SK-N-MC (cell line): ENCODE results near the gene CDKL1.
A peak's percentile ranks its signal among the peaks of the same experiment; 100 is the strongest.

ENCODE experiments used
- DNase-seq: peaks from one replicate; pipeline ENCODE4 v3.0.0-alpha.2; 2011; ENCODE audit warnings: low read depth, low spot score
- H3K27ac ChIP-seq: fragments of 200-600 bp; sonication (generic); 2 replicates; pipeline ENCODE4 v1.5.1; 2016; ENCODE audit warnings: mixed run types
- H3K36me3 ChIP-seq: fragments of 200-600 bp; sonication (generic); 2 replicates; pipeline ENCODE4 v1.6.1; 2017; ENCODE audit warnings: antibody characterized with exemption, low read length, mixed read lengths; ENCODE audit not compliant: insufficient read depth
- H3K4me3 ChIP-seq: fragments of 200-600 bp; sonication (generic); 2 replicates; pipeline ENCODE4 v1.5.1; 2016
- H3K9ac ChIP-seq: fragments of 200-600 bp; sonication (generic); 2 replicates; pipeline ENCODE4 v1.8.0; 2017; ENCODE audit warnings: mixed run types, mixed read lengths; ENCODE audit not compliant: insufficient read length
- H3K9me3 ChIP-seq: fragments of 200-600 bp; sonication (generic); 2 replicates; pipeline ENCODE4 v1.6.1; 2017; ENCODE audit warnings: low read depth, mild to moderate bottlenecking, antibody characterized with exemption, low read length, moderate library complexity, mixed read lengths
- EZH2 ChIP-seq: fragments of 200-600 bp; sonication (generic); IDR thresholded peaks from one replicate; pipeline ENCODE4 v1.6.1; 2017; ENCODE audit warnings: antibody characterized with exemption
- FOXP2 ChIP-seq: optimal IDR thresholded peaks from 2 replicates; pipeline ENCODE3; 2011; ENCODE audit warnings: mild to moderate bottlenecking, moderate library complexity; ENCODE audit not compliant: insufficient read depth; ENCODE audit errors: extremely low read length, control extremely low read depth
- POLR2AphosphoS5 ChIP-seq: IDR thresholded peaks from 2 replicates; pipeline ENCODE4 v1.6.1; 2012; ENCODE audit warnings: mild to moderate bottlenecking, low read depth, low read length, borderline replicate concordance

CDKL1 gene

DNA sequence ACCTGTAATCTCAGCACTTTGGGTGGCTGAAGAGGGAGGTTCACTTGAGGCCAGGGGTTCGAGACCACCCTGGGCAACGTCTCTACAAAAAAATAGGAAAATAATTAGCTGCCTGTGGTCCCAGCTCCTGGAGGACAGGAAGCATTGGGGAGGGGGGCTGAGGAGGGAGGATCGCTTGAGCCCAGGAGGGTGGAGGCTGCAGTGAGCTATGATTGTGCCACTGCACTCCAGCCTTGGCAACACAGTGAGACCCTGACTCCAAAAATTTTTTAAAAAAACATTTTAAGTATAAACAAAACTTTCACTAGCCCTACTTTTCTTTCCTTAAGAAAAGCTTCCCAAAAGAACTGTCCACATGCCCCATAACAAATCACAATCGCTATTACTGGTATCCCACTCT, 86.2 kb downstream of the CDKL1 start:
- DNase-seq = no peak
- no peak overlapping the region for H3K4me3 ChIP-seq
- no peak overlapping the region for H3K9ac ChIP-seq

DNA sequence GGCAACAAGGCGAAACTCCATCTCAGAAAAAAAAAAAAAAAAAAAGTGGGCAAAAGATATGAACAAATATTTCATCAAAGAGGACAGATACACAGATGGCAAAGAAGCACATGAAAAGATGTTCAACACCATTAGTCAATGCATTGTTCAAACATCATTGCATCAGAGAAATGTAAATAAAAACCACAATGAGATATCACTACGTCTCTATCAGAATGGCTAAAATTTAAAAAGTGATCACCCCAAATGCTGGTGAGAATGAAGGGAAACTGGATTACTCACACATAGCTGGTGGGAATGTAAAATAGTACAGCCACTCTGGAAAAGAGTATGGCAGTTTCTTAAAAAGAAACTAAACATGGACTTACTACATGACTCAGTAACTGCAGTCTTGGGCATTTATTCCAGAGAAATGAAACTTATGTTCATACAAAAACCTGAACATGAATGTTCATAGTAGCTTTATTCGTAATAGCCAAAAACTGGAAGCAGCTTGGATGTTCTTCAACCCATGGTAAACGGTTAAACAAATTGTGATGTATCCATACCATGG, 88.2 kb downstream of the CDKL1 start:
- no peak for TF ChIP-seq POLR2AphosphoS5

More for the DNA sequence above, 86.2 kb downstream of the CDKL1 start:
- Histone ChIP-seq H3K36me3 (peaks cover 9% of the 10 kb centered on the region; the same call in 1 of the 2 replicates), H3K9me3 (no peaks in the 10 kb centered on the region), H3K27ac (no peak overlapping the region)
- TF ChIP-seq EZH2 (no peak), POLR2AphosphoS5 (no peak), FOXP2 (no peak)

DNA sequence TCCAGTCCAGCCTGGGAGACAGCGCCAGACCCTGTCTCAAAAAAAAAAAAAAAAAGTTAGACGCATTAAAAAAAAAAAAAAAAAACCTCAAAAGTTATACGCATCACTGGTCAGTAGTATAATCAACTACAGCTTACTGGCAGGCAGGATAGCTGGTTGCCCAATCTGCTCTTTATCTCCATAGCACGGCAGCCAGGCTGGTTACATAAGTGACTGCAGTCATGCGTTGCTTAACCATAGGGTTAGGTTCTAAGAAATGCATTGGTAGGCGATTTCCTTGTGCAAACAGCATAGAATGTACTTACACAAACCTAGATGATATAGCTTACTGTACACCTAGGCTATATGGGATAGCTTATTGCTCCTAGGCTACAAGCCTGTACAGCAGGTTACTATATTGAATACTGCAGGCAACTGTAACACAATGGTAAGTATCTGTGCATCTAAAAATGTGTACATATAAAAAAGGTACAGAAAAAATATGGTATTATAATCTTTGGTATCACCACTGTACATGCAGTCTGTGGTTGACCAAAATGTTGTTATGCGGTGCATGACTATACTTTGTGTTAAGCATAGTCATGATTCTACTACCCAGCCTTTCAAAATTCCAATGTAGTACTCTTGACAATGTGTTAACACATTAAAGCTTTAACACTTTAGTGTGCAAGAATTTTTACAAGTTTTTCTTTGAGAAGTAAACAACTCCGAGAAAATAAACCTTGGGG, 92.8 kb downstream of the CDKL1 start:
- TF ChIP-seq EZH2 (no peak), FOXP2 (no peak), POLR2AphosphoS5 (no peak)
- H3K9me3 ChIP-seq = no peaks in the 10 kb centered on the region
- no peak for DNase-seq
- no peak overlapping the region for H3K9ac ChIP-seq
- peaks cover 21% of the 10 kb centered on the region for H3K36me3 ChIP-seq
- no peak overlapping the region for H3K27ac ChIP-seq
- H3K4me3 ChIP-seq = no peak overlapping the region

More for the DNA sequence above, 88.2 kb downstream of the CDKL1 start:
- DNase-seq = no peak
- H3K9ac ChIP-seq = no peak overlapping the region
- H3K36me3 ChIP-seq = no peaks in the 10 kb centered on the region
- no peaks in the 10 kb centered on the region for H3K9me3 ChIP-seq
- no peak overlapping the region for H3K4me3 ChIP-seq
- peak overlapping the region; percentile 39 for H3K27ac ChIP-seq

DNA sequence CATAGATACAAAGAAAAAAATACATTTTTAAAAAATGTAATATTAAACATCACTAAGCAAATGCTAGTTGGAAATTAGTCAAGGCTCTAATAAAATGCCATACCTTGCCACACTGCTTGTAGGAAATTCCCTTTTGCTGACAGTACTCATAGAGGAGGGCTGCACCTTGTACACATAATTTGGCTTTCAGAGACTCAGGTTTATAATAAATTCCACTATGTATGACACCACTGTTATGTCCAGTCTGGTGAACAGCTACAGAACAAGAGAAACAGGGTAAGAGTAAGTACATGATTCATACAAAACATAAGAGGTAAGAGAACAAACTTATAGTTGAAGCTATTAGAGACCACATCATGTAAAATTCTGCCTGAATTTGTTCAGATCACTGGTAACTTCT, 94.8 kb downstream of the CDKL1 start:
- no peak overlapping the region for H3K9ac ChIP-seq
- peaks cover 21% of the 10 kb centered on the region for H3K36me3 ChIP-seq
- no peaks in the 10 kb centered on the region for H3K9me3 ChIP-seq
- TF ChIP-seq FOXP2 (no peak), EZH2 (no peak), POLR2AphosphoS5 (no peak)
- no peak overlapping the region for H3K27ac ChIP-seq
- no peak overlapping the region for H3K4me3 ChIP-seq
- no peak for DNase-seq

DNA sequence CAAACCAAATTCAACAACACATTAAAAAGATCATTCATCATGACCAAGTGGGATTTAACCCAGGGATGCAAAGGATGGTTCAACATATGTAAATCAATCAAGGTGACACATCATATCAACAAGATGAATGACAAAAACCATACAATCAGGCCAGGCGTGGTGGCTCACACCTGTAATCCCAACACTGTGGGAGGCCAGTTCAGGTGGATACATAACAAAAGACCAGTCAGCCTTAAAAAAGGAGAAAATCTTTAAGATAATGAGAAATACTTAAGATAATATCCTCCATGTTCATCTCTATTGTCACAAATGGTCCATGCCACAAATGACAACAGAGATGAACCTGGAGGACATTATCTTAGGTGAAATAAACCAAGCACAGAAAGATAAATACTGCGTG, 97.1 kb downstream of the CDKL1 start:
- H3K27ac ChIP-seq = no peak overlapping the region
- H3K4me3 ChIP-seq = no peak overlapping the region
- no peak overlapping the region for H3K9ac ChIP-seq
- no peak for DNase-seq
- H3K36me3 ChIP-seq = peaks cover 21% of the 10 kb centered on the region
- no peaks in the 10 kb centered on the region for H3K9me3 ChIP-seq
- TF ChIP-seq EZH2 (no peak), POLR2AphosphoS5 (no peak), FOXP2 (no peak)

DNA sequence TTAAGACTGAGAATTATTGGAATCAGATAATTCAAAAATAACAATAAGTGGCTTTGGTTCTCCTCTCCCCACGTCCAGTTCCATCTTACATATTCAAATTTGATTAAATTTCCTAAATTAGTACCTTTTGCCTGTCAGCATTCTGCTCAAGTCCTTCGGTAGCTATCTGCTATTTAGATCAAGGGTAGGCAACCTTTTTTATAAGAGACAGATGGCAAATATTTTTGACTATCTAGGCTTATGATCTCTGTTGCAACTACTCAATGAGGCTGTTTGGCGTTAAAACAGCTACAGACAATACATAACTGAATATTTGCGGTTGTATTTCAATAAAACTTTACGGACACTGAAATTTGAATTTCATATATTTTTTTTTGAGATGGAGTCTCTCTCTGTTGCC, 106.4 kb downstream of the CDKL1 start:
- Histone ChIP-seq H3K27ac (no peak overlapping the region), H3K9ac (no peak overlapping the region), H3K4me3 (no peak overlapping the region), H3K36me3 (peaks cover 19% of the 10 kb centered on the region), H3K9me3 (no peaks in the 10 kb centered on the region)
- no peak for DNase-seq
- TF ChIP-seq POLR2AphosphoS5 (no peak), EZH2 (no peak), FOXP2 (no peak)

DNA sequence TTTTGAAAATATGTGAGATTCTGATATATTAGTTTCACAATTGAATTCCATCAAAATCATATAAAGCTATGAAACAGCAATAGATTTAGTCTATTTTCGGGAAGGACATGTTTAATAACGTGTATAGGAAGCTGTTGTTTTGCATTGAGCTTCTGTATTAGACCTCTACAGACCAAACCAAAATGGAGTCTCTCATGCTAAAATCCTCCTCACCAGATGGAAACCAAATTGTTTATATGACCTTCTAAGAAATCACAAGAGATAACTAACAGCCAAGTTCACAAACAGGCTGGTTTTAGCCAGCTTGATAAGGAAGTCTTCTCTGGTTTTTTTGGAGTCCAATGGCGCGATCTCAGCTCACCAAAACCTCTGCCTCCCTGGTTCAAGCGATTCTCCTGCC, 108.5 kb downstream of the CDKL1 start:
- Histone ChIP-seq H3K9ac (no peak overlapping the region), H3K4me3 (no peak overlapping the region), H3K36me3 (peaks cover 10% of the 10 kb centered on the region), H3K27ac (no peak overlapping the region), H3K9me3 (no peaks in the 10 kb centered on the region)
- TF ChIP-seq POLR2AphosphoS5 = no peak
- no peak for TF ChIP-seq FOXP2
- no peak for TF ChIP-seq EZH2
- DNase-seq = no peak

DNA sequence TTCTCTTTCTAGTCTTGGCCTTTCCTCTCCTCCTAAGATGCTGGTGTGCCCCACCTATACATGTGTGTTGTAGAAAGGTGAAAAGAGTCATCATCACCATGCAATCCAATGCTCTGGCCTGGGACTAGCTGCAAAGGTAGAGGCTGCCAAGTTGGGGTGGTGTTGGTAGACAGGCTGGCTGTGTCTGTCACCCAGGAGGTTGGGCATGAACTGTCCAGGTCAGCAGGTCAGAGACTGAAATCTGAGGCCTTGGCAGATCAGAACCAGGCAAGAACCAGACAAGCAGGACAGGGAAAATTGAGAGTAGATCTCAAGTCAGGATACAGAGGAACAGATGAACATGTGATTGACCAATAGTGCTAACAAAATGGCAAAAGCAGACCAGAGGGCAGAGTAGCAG, 110.8 kb downstream of the CDKL1 start:
- Histone ChIP-seq H3K27ac (no peak overlapping the region), H3K9me3 (no peaks in the 10 kb centered on the region), H3K9ac (no peak overlapping the region), H3K36me3 (peaks cover 4% of the 10 kb centered on the region; the same call in 1 of the 2 replicates), H3K4me3 (no peak overlapping the region)
- TF ChIP-seq POLR2AphosphoS5 (no peak), FOXP2 (no peak), EZH2 (no peak)
- no peak for DNase-seq
